MM.1S (cell line): ENCODE results near the gene SLC25A25.

Experiments
- DNase-seq: peaks from one replicate; pipeline ENCODE4 v3.0.0-alpha.2; 2015
- H2AFZ ChIP-seq: fragments of 300-600 bp; sonication (generic); 2 replicates; pipeline ENCODE4 v1.6.0; 2016; ENCODE audit warnings: antibody characterized with exemption, low read length
- H3F3A ChIP-seq: fragments of 300-600 bp; sonication (generic); 2 replicates; pipeline ENCODE4 v1.6.1; 2016; ENCODE audit warnings: mild to moderate bottlenecking, antibody characterized with exemption, low read length, moderate library complexity, mixed read lengths; ENCODE audit not compliant: insufficient read depth
- H3K27ac ChIP-seq: fragments of 300-600 bp; sonication (generic); 2 replicates; pipeline ENCODE4 v1.5.1; 2016; ENCODE audit warnings: mild to moderate bottlenecking, low read length
- H3K27me3 ChIP-seq: fragments of 300-600 bp; sonication (generic); replicated peaks from 2 replicates; pipeline ENCODE4 v1.6.0; 2016; ENCODE audit warnings: low read length; ENCODE audit not compliant: insufficient read depth
- H3K36me3 ChIP-seq: fragments of 300-600 bp; sonication (generic); replicated peaks from 2 replicates; pipeline ENCODE4 v1.6.1; 2016; ENCODE audit warnings: mild to moderate bottlenecking, low read length, mixed read lengths; ENCODE audit not compliant: insufficient read depth
- H3K4me1 ChIP-seq: fragments of 300-600 bp; sonication (generic); 2 replicates; pipeline ENCODE4 v1.6.1; 2016; ENCODE audit warnings: low read length, mixed read lengths
- H3K4me2 ChIP-seq: fragments of 300-600 bp; sonication (generic); 2 replicates; pipeline ENCODE4 v1.6.0; 2016; ENCODE audit warnings: low read depth, low read length
- H3K4me3 ChIP-seq: fragments of 300-600 bp; sonication (generic); 2 replicates; pipeline ENCODE4 v1.5.1; 2016; ENCODE audit warnings: low read length, mixed read lengths
- H3K79me2 ChIP-seq: fragments of 300-600 bp; sonication (generic); 2 replicates; pipeline ENCODE4 v1.6.1; 2016; ENCODE audit warnings: mixed run types, low read length, mixed read lengths
- H3K9ac ChIP-seq: fragments of 300-600 bp; sonication (generic); 2 replicates; pipeline ENCODE4 v1.6.1; 2016; ENCODE audit warnings: low read length, mixed read lengths
- H3K9me2 ChIP-seq: fragments of 300-600 bp; sonication (generic); replicated peaks from 2 replicates; pipeline ENCODE4 v1.6.1; 2016; ENCODE audit warnings: mild to moderate bottlenecking, low read length, mixed read lengths; ENCODE audit not compliant: insufficient read depth
- H3K9me3 ChIP-seq: fragments of 300-600 bp; sonication (generic); replicated peaks from 2 replicates; pipeline ENCODE4 v1.6.1; 2016; ENCODE audit warnings: mild to moderate bottlenecking, low read length, mixed read lengths; ENCODE audit not compliant: insufficient read depth
- H4K20me1 ChIP-seq: fragments of 300-600 bp; sonication (generic); 2 replicates; pipeline ENCODE4 v1.6.1; 2016; ENCODE audit warnings: mild to moderate bottlenecking, low read length, moderate library complexity, mixed read lengths; ENCODE audit not compliant: insufficient read depth
- CTCF ChIP-seq: fragments of 300-600 bp; sonication (generic); IDR thresholded peaks from 2 replicates; pipeline ENCODE4 v1.5.1; 2016; ENCODE audit warnings: antibody characterized with exemption, low read length, mixed read lengths
- EZH2 ChIP-seq: fragments of 300-600 bp; sonication (generic); optimal IDR thresholded peaks from 2 replicates; pipeline ENCODE3; 2017; ENCODE audit warnings: low read depth, mild to moderate bottlenecking, antibody characterized with exemption, low read length, mixed read lengths
- EZH2phosphoT487 ChIP-seq: fragments of 300-600 bp; sonication (generic); IDR thresholded peaks from 2 replicates; pipeline ENCODE4 v1.6.1; 2018; ENCODE audit warnings: antibody characterized with exemption, low read length

The SLC25A25 gene

DNA sequence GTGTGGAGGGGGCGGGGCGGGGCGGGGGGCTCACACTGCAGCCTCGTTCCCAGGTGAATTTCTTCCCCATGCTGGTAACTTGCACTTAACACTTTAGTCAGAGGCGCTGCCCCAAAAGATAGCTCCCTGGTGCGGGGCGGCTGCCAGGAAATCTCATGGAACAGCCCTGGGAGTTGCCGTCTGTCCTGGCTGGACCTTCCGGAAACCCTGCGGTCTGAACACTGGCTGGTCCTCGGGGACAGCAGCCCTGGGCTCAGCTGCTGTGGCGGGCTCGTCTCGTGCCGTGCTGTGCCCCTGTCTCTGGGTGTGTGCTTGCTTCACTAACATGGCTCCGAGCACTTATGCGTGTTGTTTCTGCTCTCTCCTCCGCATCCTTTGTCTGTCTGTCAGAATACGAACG lies 33.7 kb downstream of the SLC25A25 start:
- Histone ChIP-seq H3K36me3 (peaks cover 8% of the 10 kb centered on the region), H3K4me2 (no peak overlapping the region), H3K9me3 (no peaks in the 10 kb centered on the region), H3K79me2 (peaks cover 81% of the 10 kb centered on the region), H3K27me3 (no peaks in the 10 kb centered on the region), H4K20me1 (peaks cover 33% of the 10 kb centered on the region), H3K4me3 (no peak overlapping the region), H3K27ac (no peak overlapping the region), H3K4me1 (no peaks in the 10 kb centered on the region), H2AFZ (no peak overlapping the region), H3K9me2 (no peaks in the 10 kb centered on the region), H3F3A (peaks cover 4% of the 10 kb centered on the region; the same call in 1 of the 2 replicates), H3K9ac (no peak overlapping the region)
- no peak for DNase-seq
- TF ChIP-seq EZH2phosphoT487: no peak
- no peak for TF ChIP-seq EZH2
- no peak for TF ChIP-seq CTCF

- no peak overlapping the region for H3K4me2 ChIP-seq
Observed at GRCh38 chr9:128102196-128102595, 34.2 kb downstream of the SLC25A25 start.

GRCh38 chr9:128102861-128103588 lies 35.0 kb downstream of the SLC25A25 start:
- Histone ChIP-seq H3K79me2 (peaks cover 71% of the 10 kb centered on the region), H3F3A (peaks cover 6% of the 10 kb centered on the region; the same call in 1 of the 2 replicates), H3K4me1 (no peaks in the 10 kb centered on the region), H3K9me2 (no peaks in the 10 kb centered on the region), H3K27ac (no peak overlapping the region), H4K20me1 (peaks cover 20% of the 10 kb centered on the region), H3K27me3 (no peaks in the 10 kb centered on the region), H3K36me3 (peaks cover 10% of the 10 kb centered on the region), H3K4me2 (no peak overlapping the region), H3K4me3 (no peak overlapping the region), H3K9me3 (no peaks in the 10 kb centered on the region), H2AFZ (no peak overlapping the region), H3K9ac (no peak overlapping the region)
- no peak for TF ChIP-seq EZH2
- no peak for TF ChIP-seq CTCF
- TF ChIP-seq EZH2phosphoT487: no peak
- DNase-seq: no peak

More at GRCh38 chr9:128102196-128102595, 34.2 kb downstream of the SLC25A25 start:
- H4K20me1 ChIP-seq: peaks cover 28% of the 10 kb centered on the region
- no peaks in the 10 kb centered on the region for H3K4me1 ChIP-seq
- no peak overlapping the region for H3K9ac ChIP-seq
- H3K79me2 ChIP-seq: peaks cover 76% of the 10 kb centered on the region
- H3K27ac ChIP-seq: no peak overlapping the region
- H2AFZ ChIP-seq: no peak overlapping the region
- H3F3A ChIP-seq: peaks cover 4% of the 10 kb centered on the region; the same call in 1 of the 2 replicates
- peaks cover 4% of the 10 kb centered on the region for H3K36me3 ChIP-seq
- no peaks in the 10 kb centered on the region for H3K9me2 ChIP-seq
- H3K27me3 ChIP-seq: no peaks in the 10 kb centered on the region
- no peak for DNase-seq
- no peak overlapping the region for H3K4me3 ChIP-seq
- TF ChIP-seq EZH2phosphoT487 (no peak), CTCF (no peak), EZH2 (no peak)
- no peaks in the 10 kb centered on the region for H3K9me3 ChIP-seq
